GM12801 (cell line): ENCODE measurements around the gene CFAP73.

Experiments used
- TF ChIP-seq, protein P1 (sequence below): IDR thresholded peaks from one replicate; pipeline ENCODE4 v1.5.1; 2011; ENCODE audit warnings: control low read depth; ENCODE audit not compliant: insufficient read length; ENCODE audit errors: extremely low read depth

The CFAP73 gene

DNA sequence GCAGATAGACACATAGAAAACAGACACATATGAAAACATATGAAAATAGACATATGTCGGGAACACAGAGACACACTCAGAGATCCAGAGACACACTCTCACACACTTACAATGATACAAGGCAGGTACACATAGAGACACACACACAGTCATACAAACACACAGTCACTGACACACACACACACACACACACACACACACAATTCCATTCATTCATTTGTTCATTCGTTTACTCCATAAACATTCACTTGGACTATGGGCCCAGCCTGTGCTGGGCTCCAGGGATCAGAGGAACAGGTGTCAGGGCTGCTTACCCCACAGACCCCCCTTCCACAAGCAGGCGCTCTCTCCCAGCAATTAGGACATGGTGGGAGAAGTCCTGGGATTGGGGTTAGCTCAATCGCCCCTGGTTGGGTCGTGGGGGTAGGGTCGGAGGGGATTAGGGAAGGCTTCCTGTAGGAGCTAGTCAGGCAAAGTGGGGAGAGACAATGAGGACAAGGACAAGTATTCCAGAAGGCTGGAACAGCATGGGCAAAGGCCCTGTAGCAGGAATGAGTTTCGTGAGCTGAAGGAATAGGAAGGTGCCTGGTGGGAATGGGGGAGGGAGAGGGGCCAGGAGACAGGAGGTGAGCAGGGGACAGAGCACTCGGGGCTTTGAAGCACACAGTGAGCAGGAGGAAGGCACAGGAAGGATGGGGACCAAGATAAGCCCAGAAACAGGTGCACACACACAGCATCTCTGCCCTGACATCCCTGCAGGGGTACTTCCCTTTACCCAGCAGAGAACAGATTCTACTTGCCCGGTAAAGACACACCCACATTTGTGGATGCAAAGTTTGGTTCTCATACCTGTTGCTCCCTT, 20.5 kb upstream of the CFAP73 start:
- TF ChIP-seq, protein P1, sequence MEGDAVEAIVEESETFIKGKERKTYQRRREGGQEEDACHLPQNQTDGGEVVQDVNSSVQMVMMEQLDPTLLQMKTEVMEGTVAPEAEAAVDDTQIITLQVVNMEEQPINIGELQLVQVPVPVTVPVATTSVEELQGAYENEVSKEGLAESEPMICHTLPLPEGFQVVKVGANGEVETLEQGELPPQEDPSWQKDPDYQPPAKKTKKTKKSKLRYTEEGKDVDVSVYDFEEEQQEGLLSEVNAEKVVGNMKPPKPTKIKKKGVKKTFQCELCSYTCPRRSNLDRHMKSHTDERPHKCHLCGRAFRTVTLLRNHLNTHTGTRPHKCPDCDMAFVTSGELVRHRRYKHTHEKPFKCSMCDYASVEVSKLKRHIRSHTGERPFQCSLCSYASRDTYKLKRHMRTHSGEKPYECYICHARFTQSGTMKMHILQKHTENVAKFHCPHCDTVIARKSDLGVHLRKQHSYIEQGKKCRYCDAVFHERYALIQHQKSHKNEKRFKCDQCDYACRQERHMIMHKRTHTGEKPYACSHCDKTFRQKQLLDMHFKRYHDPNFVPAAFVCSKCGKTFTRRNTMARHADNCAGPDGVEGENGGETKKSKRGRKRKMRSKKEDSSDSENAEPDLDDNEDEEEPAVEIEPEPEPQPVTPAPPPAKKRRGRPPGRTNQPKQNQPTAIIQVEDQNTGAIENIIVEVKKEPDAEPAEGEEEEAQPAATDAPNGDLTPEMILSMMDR = no peak

DNA sequence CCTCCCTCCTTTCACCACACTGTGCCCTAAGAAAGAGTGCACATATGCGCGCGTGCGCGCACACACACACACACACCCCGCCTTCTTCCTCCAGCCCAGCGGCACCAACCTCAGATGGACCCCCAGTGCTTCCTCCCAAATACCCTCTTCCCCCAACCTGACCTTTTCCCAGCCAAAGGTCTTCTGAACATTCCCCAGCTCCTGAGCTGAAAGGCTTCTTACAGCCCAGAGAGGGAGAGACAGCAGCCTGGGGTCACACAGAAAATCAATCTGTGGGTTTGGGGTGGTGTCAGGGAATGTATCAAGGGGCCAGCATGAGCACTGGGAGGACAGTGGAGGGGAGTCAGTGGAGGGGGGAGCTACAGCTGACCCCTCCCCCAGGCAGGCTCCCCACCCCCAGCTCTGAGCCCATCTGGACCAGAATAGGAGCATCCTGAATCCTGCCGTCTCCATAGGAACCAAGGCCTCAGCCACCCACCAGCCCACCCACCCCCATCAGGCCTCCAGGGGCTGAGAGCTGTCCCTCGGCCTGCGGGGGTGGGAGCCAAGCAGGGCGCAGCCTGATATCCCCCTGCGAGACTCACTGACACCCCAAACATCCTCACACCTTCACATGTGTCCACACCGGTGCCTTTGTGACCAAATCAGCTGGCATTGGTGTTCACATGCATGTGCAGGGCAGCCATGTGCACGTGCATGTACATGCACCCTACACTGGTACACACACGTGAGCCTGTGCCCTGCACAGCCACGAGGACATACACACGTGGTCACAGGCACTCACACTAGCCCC, 19.7 kb upstream of the CFAP73 start:
- TF ChIP-seq, protein P1 = no peak

DNA sequence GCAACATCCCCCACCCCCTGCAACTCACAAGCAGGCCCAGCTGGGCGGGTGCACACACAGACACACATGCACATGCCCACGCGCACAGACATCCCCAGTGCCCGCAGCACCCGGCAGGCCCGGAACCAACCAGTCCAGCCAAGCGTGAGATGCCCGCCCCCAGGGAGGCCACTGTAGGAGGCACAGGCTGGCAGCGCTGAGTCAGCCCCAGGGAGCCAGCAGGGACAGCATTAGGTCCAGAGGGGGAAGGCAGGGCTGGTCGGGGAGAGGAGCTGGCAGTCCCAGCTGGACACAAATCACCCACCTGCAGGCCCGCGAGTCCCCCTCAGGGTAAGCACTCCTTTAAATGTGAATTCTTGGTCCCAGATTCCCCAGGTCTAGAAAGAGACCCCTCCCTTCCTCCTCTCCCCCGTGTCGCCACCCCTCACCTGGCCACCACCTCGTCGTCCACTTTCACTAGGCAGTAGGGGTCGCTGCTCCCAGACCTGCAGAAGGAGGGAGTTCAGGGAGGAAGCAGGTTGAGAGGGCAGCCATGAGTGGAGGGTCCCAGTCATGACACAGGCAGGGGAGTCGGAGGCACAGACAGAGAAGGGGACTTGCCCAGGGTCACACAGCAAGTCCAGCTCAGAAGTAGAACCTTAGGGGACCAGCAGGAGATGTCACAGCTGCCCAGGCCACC, 18.9 kb upstream of the CFAP73 start:
- TF ChIP-seq, protein P1 = no peak

DNA sequence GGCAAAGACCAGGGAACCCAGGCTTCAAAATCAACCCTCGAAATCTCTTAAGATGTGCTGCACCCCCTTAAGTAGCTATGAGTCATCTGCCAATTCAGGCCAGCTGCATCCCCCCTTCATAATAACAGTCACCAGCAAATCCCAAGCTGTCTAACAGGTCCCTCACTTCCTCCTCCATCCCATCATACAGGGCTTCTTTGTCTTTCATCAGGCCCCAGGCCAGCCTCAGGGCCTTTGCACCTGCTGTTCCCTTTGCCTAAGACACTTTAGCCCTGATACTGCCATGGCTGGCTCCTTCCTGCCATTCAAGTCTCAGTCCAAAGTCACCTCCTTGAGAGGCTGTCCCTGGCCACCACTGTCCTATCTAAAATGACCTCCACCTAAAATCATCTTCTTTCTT, 18.0 kb upstream of the CFAP73 start:
- TF ChIP-seq, protein P1 = no peak

DNA sequence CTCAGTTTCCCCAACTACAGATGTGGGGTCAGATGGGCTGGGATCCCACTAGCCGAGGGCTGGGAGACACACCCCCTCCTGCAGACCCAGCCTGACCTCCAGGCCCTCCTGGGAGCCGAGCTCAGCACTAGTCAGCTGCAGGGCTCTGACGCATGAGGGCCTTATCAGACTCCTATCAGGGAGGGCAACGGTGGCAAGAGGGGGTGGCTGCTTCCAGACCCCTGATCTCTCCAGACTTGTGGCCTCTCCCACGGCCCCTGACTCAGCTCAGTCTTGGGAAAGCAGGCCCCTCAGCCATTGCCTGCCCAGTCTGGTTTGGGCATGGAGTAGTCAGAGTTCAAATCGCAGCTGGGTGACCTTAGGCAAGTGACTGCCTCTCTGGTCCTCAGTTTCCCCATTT, 16.5 kb upstream of the CFAP73 start:
- TF ChIP-seq, protein P1 = no peak

DNA sequence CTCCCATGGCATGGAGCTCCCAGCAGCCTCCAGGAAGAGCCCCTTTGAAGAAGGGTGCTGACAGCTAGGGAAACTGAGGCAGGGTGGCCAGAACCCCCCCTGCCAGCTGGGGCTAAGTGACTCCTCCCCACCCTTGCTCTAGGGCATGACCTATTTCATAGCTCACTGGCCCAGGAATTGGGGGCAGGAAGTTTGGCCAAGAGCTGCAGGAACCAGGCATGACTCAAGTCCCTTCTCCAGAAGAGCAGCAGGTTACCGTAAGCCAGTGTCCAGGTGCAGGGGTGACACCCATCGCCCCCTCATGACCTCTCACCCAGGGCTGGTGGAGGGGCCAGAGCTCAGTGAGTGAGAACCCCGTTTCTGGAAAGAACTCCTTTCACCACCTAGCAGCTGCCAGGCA, 15.9 kb upstream of the CFAP73 start:
- TF ChIP-seq, protein P1 = no peak

DNA sequence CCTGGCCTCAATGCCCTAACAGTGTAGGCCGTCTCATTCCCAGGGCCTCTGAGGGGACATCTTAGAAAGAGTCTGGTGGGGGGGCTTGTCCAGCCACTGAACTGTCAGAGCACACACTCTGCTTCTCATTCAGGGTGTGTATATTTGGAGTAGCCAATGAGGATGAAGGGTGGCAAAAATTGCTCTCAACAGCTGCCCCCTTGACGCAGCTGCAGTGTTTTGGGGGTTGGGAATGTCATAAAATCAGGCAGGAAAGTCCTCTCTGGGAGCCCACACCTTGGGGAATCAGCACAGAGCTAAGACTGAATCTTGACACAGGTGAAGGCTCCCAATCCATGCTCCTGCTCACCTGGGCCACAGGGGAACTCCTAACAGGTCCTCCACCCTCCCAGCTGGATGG, 15.5 kb upstream of the CFAP73 start:
- TF ChIP-seq, protein P1 = no peak
